ENCODE data around the gene ANKS3.
A peak's percentile ranks its signal among the peaks of the same experiment; 100 is the strongest.

Gene ANKS3

GRCh38 chr16:4693956-4694641 lies 40.0 kb downstream of the ANKS3 start:
- no peaks in the 10 kb centered on the region for H3K9me3 ChIP-seq (ENCODE audit: control insufficient read depth, low read length)
- no peak overlapping the region for H2BK5ac ChIP-seq (ENCODE audit: low read depth, low read length, poor library complexity, severe bottlenecking)
- H3K4me2 ChIP-seq (ENCODE audit: low read length, poor library complexity, severe bottlenecking) = peak overlapping the region; percentile 82
- peak overlapping the region; percentile 83 to 93 for H3K18ac ChIP-seq (ENCODE audit: low read depth in 1 of 2, low read length in 2 of 2)
- peak overlapping the region; percentile 89 to 95 for H3K4me3 ChIP-seq (ENCODE audit: insufficient read depth in 1 of 2, low read depth in 1 of 2, low read length in 2 of 2)
- no peak overlapping the region for H2BK120ac ChIP-seq (ENCODE audit: low read depth, low read length)
- peak overlapping the region; percentile 85 for H3K9ac ChIP-seq (ENCODE audit: low read length)
- peak overlapping the region in 1 of 2 experiments; percentile 97 for H3K14ac ChIP-seq (ENCODE audit: low read length in 2 of 2)
- H4K8ac ChIP-seq (ENCODE audit: low read length) = peak overlapping the region; percentile 73
- peak overlapping the region; percentile 70 to 99 for H3K23ac ChIP-seq (ENCODE audit: low read length in 2 of 2)
- no peak overlapping the region for H2AK5ac ChIP-seq (ENCODE audit: low read length, severe bottlenecking)
- peak overlapping the region; percentile 64 for H2BK15ac ChIP-seq (ENCODE audit: low read depth, poor library complexity, severe bottlenecking)
- peaks cover 32% of the 10 kb centered on the region for H3K4me1 ChIP-seq (ENCODE audit: control insufficient read depth, insufficient read depth, low read depth, low read length)
- H2AFZ ChIP-seq (ENCODE audit: low read depth, low read length) = peak overlapping the region; percentile 68
- peak overlapping the region; percentile 83 for H4K91ac ChIP-seq (ENCODE audit: low read length)
- DNase-seq = peak; percentile 62
- peak overlapping the region; percentile 54 to 92 for H3K4ac ChIP-seq (ENCODE audit: low read depth in 1 of 2, low read length in 2 of 2)
- 1% methylated on average over 49 of the region's 54 CpGs for WGBS
- H3K27me3 ChIP-seq (ENCODE audit: control insufficient read depth in 1 of 2, insufficient read depth in 1 of 2, low read length in 2 of 2) = no peaks in the 10 kb centered on the region
- H2BK12ac ChIP-seq (ENCODE audit: low read length in 2 of 2) = peak overlapping the region in 1 of 2 experiments; percentile 76
- peaks cover 13% of the 10 kb centered on the region for H3K79me1 ChIP-seq (replicated peaks; ENCODE audit: low read length, poor library complexity, severe bottlenecking)
- H3K36me3 ChIP-seq (ENCODE audit: control insufficient read depth in 1 of 2, insufficient read depth in 2 of 2, low read depth in 1 of 2, low read length in 2 of 2) = peaks cover 42 to 69% of the 10 kb centered on the region in 2 experiments
- H3K27ac ChIP-seq (ENCODE audit: low read length, poor library complexity, severe bottlenecking) = no peak overlapping the region

GRCh38 chr16:4693296-4693955 lies 40.6 kb downstream of the ANKS3 start, which contains the start of gene NUDT16L1:
Gene NUDT16L1 (plus strand): TSS chr16:4693562. CDS start chr16:4693727, 165 bp downstream.
- H2BK12ac ChIP-seq (ENCODE audit: low read length in 2 of 2) = peak within 1 kb of the TSS in 1 of 2 experiments; percentile 76
- H3K4me2 ChIP-seq (ENCODE audit: low read length, poor library complexity, severe bottlenecking) = peak within 1 kb of the TSS; percentile 82
- peak within 1 kb of the TSS; percentile 73 for H4K8ac ChIP-seq (ENCODE audit: low read length)
- peak within 1 kb of the TSS; percentile 90 for H4K91ac ChIP-seq (ENCODE audit: low read length)
- peaks cover 13% of the 10 kb centered on the region for H3K79me1 ChIP-seq (replicated peaks; ENCODE audit: low read length, poor library complexity, severe bottlenecking)
- peak within 1 kb of the TSS; percentile 68 for H2AFZ ChIP-seq (ENCODE audit: low read depth, low read length)
- peak within 1 kb of the TSS; percentile 85 for H3K9ac ChIP-seq (ENCODE audit: low read length)
- peak within 1 kb of the TSS; percentile 64 for H2BK15ac ChIP-seq (ENCODE audit: low read depth, poor library complexity, severe bottlenecking)
- peak within 1 kb of the TSS; percentile 70 to 99 for H3K23ac ChIP-seq (ENCODE audit: low read length in 2 of 2)
- peak within 1 kb of the TSS; percentile 8 for H2BK5ac ChIP-seq (ENCODE audit: low read depth, low read length, poor library complexity, severe bottlenecking)
- peak within 1 kb of the TSS; percentile 83 to 93 for H3K18ac ChIP-seq (ENCODE audit: low read depth in 1 of 2, low read length in 2 of 2)
- under 1% methylated on average over 69 of the region's 91 CpGs for WGBS
- H3K14ac ChIP-seq (ENCODE audit: low read length in 2 of 2) = peak within 1 kb of the TSS in 1 of 2 experiments; percentile 97
- H3K4ac ChIP-seq (ENCODE audit: low read depth in 1 of 2, low read length in 2 of 2) = peak within 1 kb of the TSS; percentile 54 to 92
- H2AK5ac ChIP-seq (ENCODE audit: low read length, severe bottlenecking) = no peak within 1 kb of the TSS
- peak within 1 kb of the TSS; percentile 48 for H3K27ac ChIP-seq (ENCODE audit: low read length, poor library complexity, severe bottlenecking)
- no peak within 1 kb of the TSS for H2BK120ac ChIP-seq (ENCODE audit: low read depth, low read length)
- H3K27me3 ChIP-seq (ENCODE audit: control insufficient read depth in 1 of 2, insufficient read depth in 1 of 2, low read length in 2 of 2) = no peaks in the 10 kb centered on the region
- H3K4me1 ChIP-seq (ENCODE audit: control insufficient read depth, insufficient read depth, low read depth, low read length) = peaks cover 32% of the 10 kb centered on the region
- no peaks in the 10 kb centered on the region for H3K9me3 ChIP-seq (ENCODE audit: control insufficient read depth, low read length)
- DNase-seq = peak; percentile 95
- H3K4me3 ChIP-seq (ENCODE audit: insufficient read depth in 1 of 2, low read depth in 1 of 2, low read length in 2 of 2) = peak within 1 kb of the TSS; percentile 89 to 95
- peaks cover 40 to 69% of the 10 kb centered on the region in 2 experiments for H3K36me3 ChIP-seq (ENCODE audit: control insufficient read depth in 1 of 2, insufficient read depth in 2 of 2, low read depth in 1 of 2, low read length in 2 of 2)

DNA sequence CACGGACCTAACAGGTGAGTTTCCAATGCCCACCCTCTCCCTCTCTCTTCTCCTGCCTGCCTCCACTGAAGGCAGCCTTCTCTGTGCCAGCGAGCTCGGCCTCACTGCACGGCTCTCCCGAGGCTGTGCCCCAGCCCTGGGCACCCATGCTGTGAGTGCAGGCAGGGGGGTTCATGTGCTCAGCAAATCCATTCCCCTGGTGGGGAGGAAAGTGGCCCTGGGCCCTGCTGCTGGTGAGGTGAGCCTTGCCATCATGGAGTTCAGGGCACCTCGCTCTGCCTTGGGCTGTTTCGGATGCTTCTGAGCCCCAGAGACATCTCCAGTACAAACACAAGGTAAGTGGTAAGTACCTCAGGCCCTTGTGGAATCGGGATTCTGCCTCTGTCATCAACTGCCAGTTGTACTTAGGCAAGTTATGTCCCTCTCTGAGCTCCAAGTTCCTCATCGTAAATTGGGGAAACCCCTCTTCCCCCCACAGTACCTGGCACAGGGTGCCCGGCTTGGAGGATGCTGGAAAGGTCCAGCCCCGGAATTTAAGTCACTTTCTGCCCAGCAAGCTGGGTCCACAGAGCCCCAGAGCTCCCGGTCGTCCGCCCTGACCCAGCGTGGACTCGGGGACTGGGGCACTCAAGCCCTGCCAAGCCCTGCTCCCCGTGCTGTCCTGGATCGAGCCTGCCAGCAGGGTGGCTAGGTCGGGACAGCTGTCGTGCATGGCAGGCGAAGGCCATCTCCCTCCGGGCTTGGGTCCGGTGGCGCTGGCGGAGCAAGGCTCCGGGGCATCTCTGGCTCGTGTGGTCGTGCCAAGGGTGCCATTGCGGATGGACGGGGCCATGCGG lies 41.4 kb downstream of the ANKS3 start:
- peak overlapping the region; percentile 72 for H4K91ac ChIP-seq (ENCODE audit: low read length)
- H3K4me1 ChIP-seq (ENCODE audit: control insufficient read depth, insufficient read depth, low read depth, low read length) = peaks cover 32% of the 10 kb centered on the region
- 37% methylated on average over 31 of the region's 31 CpGs for WGBS
- peaks cover 34 to 69% of the 10 kb centered on the region in 2 experiments for H3K36me3 ChIP-seq (ENCODE audit: control insufficient read depth in 1 of 2, insufficient read depth in 2 of 2, low read depth in 1 of 2, low read length in 2 of 2)
- no peaks in the 10 kb centered on the region for H3K9me3 ChIP-seq (ENCODE audit: control insufficient read depth, low read length)
- H3K4ac ChIP-seq (ENCODE audit: low read depth in 1 of 2, low read length in 2 of 2) = peak overlapping the region in 1 of 2 experiments; percentile 60
- peak overlapping the region; percentile 33 for H2AFZ ChIP-seq (ENCODE audit: low read depth, low read length)
- no peak overlapping the region for H3K27ac ChIP-seq (ENCODE audit: low read length, poor library complexity, severe bottlenecking)
- peak overlapping the region; percentile 61 to 87 for H3K4me3 ChIP-seq (ENCODE audit: insufficient read depth in 1 of 2, low read depth in 1 of 2, low read length in 2 of 2)
- H3K18ac ChIP-seq (ENCODE audit: low read depth in 1 of 2, low read length in 2 of 2) = peak overlapping the region; percentile 8 to 64
- peak overlapping the region in 1 of 2 experiments; percentile 4 for H2BK12ac ChIP-seq (ENCODE audit: low read length in 2 of 2)
- DNase-seq = peak; percentile 8
- H3K9ac ChIP-seq (ENCODE audit: low read length) = peak overlapping the region; percentile 81
- H2BK120ac ChIP-seq (ENCODE audit: low read depth, low read length) = no peak overlapping the region
- no peak overlapping the region for H2BK15ac ChIP-seq (ENCODE audit: low read depth, poor library complexity, severe bottlenecking)
- peaks cover 11% of the 10 kb centered on the region for H3K79me1 ChIP-seq (replicated peaks; ENCODE audit: low read length, poor library complexity, severe bottlenecking)
- H3K14ac ChIP-seq (ENCODE audit: low read length in 2 of 2) = peak overlapping the region in 1 of 2 experiments; percentile 86
- no peak overlapping the region for H4K8ac ChIP-seq (ENCODE audit: low read length)
- peak overlapping the region; percentile 8 for H2BK5ac ChIP-seq (ENCODE audit: low read depth, low read length, poor library complexity, severe bottlenecking)
- H3K27me3 ChIP-seq (ENCODE audit: control insufficient read depth in 1 of 2, insufficient read depth in 1 of 2, low read length in 2 of 2) = no peaks in the 10 kb centered on the region
- no peak overlapping the region for H3K23ac ChIP-seq (ENCODE audit: low read length in 2 of 2)
- H3K4me2 ChIP-seq (ENCODE audit: low read length, poor library complexity, severe bottlenecking) = peak overlapping the region; percentile 67
- no peak overlapping the region for H2AK5ac ChIP-seq (ENCODE audit: low read length, severe bottlenecking)

All from mesenchymal stem cell (in vitro differentiated cells and primary cell).